ENCODE data around the gene NCK2.

DNA sequence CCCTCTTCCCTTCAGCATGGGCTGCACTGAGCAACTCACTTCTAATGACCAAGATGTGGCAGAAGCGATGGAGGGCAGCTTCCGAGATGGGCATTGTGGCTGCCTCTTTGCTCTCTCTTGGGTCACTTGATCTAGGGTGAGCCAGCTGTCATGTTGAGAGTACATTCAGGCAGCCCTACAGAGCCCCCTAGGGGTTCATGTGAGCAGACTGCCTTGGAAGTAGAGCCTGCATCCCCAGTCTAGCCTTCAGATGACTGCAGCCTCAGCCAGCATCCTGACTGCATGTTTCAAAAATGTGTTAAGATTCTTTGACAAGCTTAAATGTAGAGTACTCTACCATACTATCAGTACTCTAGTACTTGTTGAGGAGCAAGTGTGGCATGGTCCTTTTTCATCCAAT, 143.9 kb downstream of the NCK2 start:
- TF ChIP-seq POLR2A (IDR thresholded peaks at IDR 0.05) = no peak
- TF ChIP-seq, protein P1, sequence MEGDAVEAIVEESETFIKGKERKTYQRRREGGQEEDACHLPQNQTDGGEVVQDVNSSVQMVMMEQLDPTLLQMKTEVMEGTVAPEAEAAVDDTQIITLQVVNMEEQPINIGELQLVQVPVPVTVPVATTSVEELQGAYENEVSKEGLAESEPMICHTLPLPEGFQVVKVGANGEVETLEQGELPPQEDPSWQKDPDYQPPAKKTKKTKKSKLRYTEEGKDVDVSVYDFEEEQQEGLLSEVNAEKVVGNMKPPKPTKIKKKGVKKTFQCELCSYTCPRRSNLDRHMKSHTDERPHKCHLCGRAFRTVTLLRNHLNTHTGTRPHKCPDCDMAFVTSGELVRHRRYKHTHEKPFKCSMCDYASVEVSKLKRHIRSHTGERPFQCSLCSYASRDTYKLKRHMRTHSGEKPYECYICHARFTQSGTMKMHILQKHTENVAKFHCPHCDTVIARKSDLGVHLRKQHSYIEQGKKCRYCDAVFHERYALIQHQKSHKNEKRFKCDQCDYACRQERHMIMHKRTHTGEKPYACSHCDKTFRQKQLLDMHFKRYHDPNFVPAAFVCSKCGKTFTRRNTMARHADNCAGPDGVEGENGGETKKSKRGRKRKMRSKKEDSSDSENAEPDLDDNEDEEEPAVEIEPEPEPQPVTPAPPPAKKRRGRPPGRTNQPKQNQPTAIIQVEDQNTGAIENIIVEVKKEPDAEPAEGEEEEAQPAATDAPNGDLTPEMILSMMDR (IDR thresholded peaks at IDR 0.05) = peak in 2 of 7 experiments; percentile 5 to 11

All from body of pancreas (tissue), 4 donors.